ENCODE results near the gene PDRG1.

Gene PDRG1

DNA sequence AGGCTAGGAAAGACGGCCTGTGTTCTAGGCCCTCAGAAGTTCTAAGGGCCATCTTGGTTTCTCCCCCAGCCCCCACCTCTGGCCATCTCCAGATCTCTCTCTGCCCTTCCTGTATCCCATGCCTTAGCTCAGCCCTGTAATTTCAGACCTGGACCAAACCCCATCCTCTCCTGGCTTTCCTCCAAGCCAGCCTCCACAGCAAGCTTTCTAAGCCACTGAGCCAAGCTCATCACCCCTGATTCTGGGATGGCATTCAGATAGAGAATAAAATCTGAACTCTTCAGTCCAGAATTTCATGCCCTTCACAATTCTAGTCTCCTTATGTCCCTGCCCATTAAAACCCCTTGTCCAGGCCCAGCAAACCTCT lies 39.5 kb upstream of the PDRG1 start:
- Histone ChIP-seq H4K20me1 (ENCODE audit: insufficient read depth) (no peaks in the 10 kb centered on the region), H3K4me1 (ENCODE audit: low read depth, poor library complexity, severe bottlenecking) (no peaks in the 10 kb centered on the region), H3K9ac (no peak overlapping the region), H3K79me2 (ENCODE audit: insufficient read depth, low read depth) (no peaks in the 10 kb centered on the region), H2AFZ (ENCODE audit: low read depth) (no peak overlapping the region), H3K4me2 (no peak overlapping the region), H3K36me3 (ENCODE audit: insufficient read depth) (no peaks in the 10 kb centered on the region), H3K27ac (no peak overlapping the region), H3K4me3 (IDR thresholded peaks at IDR 0.05; ENCODE audit: insufficient read depth, low read depth, low read length) (no peak overlapping the region), H3K27me3 (ENCODE audit: insufficient read depth, low read depth) (peaks cover 24% of the 10 kb centered on the region; the same call in 1 of the 2 replicates)
- no peak for TF ChIP-seq CTCF (conservative IDR thresholded peaks at IDR 0.05; ENCODE audit: low read depth, low read length)

GRCh38 chr20:31990641-31991338 lies 38.9 kb upstream of the PDRG1 start:
- no peak for TF ChIP-seq CTCF (conservative IDR thresholded peaks at IDR 0.05; ENCODE audit: low read depth, low read length)
- Histone ChIP-seq H4K20me1 (ENCODE audit: insufficient read depth) (no peaks in the 10 kb centered on the region), H3K4me2 (no peak overlapping the region), H2AFZ (ENCODE audit: low read depth) (no peak overlapping the region), H3K27ac (no peak overlapping the region), H3K27me3 (ENCODE audit: insufficient read depth, low read depth) (peaks cover 24% of the 10 kb centered on the region; the same call in 1 of the 2 replicates), H3K4me3 (IDR thresholded peaks at IDR 0.05; ENCODE audit: insufficient read depth, low read depth, low read length) (no peak overlapping the region), H3K9ac (no peak overlapping the region), H3K79me2 (ENCODE audit: insufficient read depth, low read depth) (no peaks in the 10 kb centered on the region), H3K36me3 (ENCODE audit: insufficient read depth) (no peaks in the 10 kb centered on the region), H3K4me1 (ENCODE audit: low read depth, poor library complexity, severe bottlenecking) (no peaks in the 10 kb centered on the region)

- Histone ChIP-seq H3K27me3 (ENCODE audit: insufficient read depth, low read depth) (peaks cover 28% of the 10 kb centered on the region; the same call in 1 of the 2 replicates), H3K9ac (no peak overlapping the region), H3K4me2 (no peak overlapping the region), H3K79me2 (ENCODE audit: insufficient read depth, low read depth) (no peaks in the 10 kb centered on the region), H3K27ac (no peak overlapping the region), H3K4me3 (IDR thresholded peaks at IDR 0.05; ENCODE audit: insufficient read depth, low read depth, low read length) (no peak overlapping the region), H3K4me1 (ENCODE audit: low read depth, poor library complexity, severe bottlenecking) (no peaks in the 10 kb centered on the region), H2AFZ (ENCODE audit: low read depth) (no peak overlapping the region), H4K20me1 (ENCODE audit: insufficient read depth) (no peaks in the 10 kb centered on the region), H3K36me3 (ENCODE audit: insufficient read depth) (no peaks in the 10 kb centered on the region)
- TF ChIP-seq CTCF (conservative IDR thresholded peaks at IDR 0.05; ENCODE audit: low read depth, low read length), result no peak
Measured at GRCh38 chr20:31989030-31989645, 37.3 kb upstream of the PDRG1 start.

DNA sequence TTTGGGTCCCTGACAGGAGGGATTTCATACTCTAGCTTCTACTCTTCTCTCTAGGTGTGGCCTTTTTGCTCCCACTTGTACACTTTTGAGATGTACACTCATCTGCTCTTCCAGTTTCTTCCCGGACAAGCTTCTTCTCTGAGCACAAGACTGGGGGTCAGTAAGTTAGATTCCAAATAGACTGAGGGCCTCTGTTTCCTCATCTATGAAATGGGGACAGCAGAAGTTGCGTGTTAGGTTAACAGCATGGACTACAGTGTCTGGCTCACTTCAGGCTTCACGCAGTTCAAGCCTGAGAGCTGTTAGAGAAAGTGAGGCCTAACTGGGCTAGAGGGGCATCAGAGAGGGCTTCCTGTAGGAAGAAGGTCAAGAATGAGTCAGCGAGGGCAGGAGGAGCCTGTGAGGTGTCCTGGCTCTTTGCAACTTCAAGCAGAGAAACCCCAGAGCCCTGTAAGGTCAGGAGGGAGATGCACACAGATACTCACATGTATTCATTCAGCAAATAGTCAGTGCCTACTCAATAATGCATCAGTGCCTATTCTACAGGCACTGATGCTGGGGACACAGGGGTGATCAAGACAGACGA lies 36.7 kb upstream of the PDRG1 start:
- H4K20me1 ChIP-seq (ENCODE audit: insufficient read depth), result no peaks in the 10 kb centered on the region
- H3K4me3 ChIP-seq (IDR thresholded peaks at IDR 0.05; ENCODE audit: insufficient read depth, low read depth, low read length), result no peak overlapping the region
- no peak overlapping the region for H3K27ac ChIP-seq
- H3K4me2 ChIP-seq, result no peak overlapping the region
- no peaks in the 10 kb centered on the region for H3K36me3 ChIP-seq (ENCODE audit: insufficient read depth)
- no peak overlapping the region for H2AFZ ChIP-seq (ENCODE audit: low read depth)
- no peaks in the 10 kb centered on the region for H3K79me2 ChIP-seq (ENCODE audit: insufficient read depth, low read depth)
- TF ChIP-seq CTCF (conservative IDR thresholded peaks at IDR 0.05; ENCODE audit: low read depth, low read length), result no peak
- H3K9ac ChIP-seq, result no peak overlapping the region
- H3K27me3 ChIP-seq (ENCODE audit: insufficient read depth, low read depth), result peaks cover 30% of the 10 kb centered on the region; the same call in 1 of the 2 replicates
- no peaks in the 10 kb centered on the region for H3K4me1 ChIP-seq (ENCODE audit: low read depth, poor library complexity, severe bottlenecking)
